Endometrial microvascular endothelial cells (primary cell): ENCODE results near the gene MPPED1. TPM values are rescaled to one million over a fixed set of nuclear protein-coding genes. Genes with fewer than 3 reads are reported as not detected.

Experiments used
- in situ Hi-C: cut with HindIII; loops from 2 replicates; pipeline ENCODE4 v1.10.0; 2017; ENCODE audit warnings: low sequenced_read_pairs, low pct_unique_long_range_greater_than_20kb; ENCODE audit errors: inconsistent ontology term
- total RNA-seq: library from RNA; depleted of rRNA; stranded (reverse); fragments of >200 nt; gene quantifications from one replicate; pipeline ENCODE4 v1.2.3, GENCODE V29; 2015; ENCODE audit errors: inconsistent ontology term

The MPPED1 gene
- total RNA-seq, 1 donor from 2014 or later = 0.19 TPM

DNA sequence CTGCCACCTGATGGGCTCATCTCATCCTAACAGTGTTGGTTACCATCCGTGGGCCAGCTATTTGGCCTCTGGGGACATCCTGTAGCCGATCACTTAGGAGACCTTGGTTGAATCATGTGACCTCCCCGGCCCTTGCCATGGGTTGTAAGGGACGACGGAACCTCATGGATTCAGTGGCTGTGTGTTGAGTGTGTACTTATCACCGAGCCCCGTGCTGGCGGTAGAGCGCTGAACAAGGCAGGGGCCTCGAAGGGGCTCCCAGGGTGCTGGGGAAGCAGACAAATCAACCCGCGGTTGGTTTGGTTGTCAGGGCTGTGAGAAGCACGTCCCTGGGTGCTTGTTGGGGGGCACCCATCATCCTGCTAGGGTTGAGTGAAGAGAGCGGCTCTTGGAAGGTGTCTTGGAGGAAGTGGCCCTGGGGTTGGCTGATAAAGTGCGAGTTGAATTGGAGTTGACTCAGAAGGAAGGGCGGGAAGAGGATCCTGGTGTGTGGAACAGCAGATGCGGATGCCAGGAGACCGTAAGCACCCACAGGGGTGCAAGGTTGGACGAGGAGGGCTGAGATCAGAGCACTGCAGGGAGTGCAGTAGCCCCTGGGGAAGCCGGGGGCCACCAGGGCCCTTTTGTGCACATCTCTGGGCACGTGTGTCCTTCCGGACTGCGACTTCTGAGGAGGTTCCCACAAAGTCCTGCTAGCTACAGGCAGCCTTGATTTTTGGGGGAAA lies 53.6 kb downstream of the MPPED1 start:
- in situ Hi-C loops = no loop called here

- in situ Hi-C loops = no loop called here
Measured at GRCh38 chr22:43466710-43467109, 54.9 kb downstream of the MPPED1 start.

DNA sequence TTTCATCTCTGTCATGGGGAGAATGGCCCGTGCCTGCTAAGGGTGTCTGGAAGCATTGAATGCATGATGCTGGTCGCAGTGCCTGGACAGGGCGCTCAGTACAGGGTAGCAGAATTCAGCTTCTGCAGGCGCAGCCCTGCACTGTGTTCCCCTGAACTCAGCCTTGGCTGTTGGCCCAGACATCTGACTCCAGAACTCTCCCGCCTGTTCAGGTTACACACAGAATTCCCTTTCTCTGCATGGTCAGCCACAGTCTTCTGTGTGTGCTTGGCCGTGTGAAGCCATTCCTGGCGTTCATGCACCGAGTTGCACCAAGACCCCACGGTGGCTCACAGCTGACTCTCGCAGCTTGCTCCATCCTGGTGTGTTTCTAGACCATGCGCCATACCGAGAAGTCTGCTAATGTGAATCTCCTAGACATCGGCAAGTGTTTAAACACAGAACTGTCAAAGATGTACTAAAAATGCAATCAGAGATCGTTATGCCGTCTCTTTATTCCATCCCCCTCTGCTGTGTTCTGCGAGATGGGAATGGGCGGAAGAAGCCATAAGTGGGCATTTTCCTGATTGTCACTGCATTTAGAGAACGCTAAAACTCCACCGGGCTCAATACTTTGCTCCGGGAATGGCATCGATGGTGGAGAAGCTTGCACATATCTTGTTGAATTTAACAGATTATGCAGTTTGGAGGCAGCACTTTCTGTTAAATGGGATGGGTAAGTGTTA lies 55.6 kb downstream of the MPPED1 start:
- in situ Hi-C loops = no loop called here

DNA sequence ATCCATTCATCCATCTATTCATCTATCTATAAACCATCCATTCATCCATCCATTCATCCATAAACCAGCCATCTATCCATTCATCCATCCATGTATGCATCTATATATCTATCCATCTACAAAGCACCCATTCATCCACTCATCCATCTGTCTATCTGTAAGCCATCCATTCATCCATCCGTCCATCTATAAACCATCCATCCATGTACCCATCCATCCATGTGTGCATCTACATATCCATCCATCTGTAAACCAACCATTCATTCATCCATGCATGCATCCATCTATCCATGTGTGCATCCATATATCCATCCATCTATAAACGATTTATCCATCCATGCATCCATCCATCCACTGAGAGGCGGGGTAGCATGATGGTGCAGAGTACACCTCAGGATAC lies 58.4 kb downstream of the MPPED1 start:
- in situ Hi-C loops = no loop called here

DNA sequence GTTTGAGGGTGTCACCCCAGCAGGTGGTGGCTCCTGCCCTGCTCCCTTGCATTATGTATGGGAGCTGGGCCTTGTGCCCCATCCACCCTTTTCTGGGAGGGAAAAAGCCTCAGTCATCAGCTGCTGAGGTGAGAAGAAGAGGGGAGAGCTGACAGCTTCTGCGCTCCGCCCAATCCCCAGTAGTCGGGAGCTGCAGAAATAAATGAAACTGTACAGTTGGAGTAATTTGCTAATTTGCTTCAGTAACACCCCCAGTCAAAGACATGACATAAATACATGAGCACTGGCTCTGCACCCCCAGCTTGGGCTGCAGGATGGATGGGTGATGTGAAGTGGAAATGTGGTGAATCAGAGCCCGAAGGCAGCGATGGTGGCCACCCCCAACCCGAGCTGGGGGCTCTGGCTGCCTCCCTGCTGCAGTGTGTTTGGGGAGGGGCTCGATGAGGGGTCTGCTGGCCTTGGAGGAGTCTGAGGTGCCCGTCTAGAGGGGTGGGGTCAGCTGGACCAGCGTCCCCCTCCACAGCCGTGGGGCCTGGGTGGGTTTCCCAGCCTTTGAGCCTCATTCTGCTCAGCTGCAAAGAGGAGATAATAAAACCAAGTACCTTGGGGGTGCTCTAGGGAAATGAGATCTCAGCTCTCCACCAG lies 59.2 kb downstream of the MPPED1 start:
- in situ Hi-C loops = no loop called here

GRCh38 chr22:43471606-43472135 lies 59.9 kb downstream of the MPPED1 start:
- in situ Hi-C loops = no loop called here

GRCh38 chr22:43473031-43473430 lies 61.2 kb downstream of the MPPED1 start:
- in situ Hi-C loops = no loop called here

- in situ Hi-C loops = no loop called here
Measured at GRCh38 chr22:43473441-43473840, 61.6 kb downstream of the MPPED1 start.

DNA sequence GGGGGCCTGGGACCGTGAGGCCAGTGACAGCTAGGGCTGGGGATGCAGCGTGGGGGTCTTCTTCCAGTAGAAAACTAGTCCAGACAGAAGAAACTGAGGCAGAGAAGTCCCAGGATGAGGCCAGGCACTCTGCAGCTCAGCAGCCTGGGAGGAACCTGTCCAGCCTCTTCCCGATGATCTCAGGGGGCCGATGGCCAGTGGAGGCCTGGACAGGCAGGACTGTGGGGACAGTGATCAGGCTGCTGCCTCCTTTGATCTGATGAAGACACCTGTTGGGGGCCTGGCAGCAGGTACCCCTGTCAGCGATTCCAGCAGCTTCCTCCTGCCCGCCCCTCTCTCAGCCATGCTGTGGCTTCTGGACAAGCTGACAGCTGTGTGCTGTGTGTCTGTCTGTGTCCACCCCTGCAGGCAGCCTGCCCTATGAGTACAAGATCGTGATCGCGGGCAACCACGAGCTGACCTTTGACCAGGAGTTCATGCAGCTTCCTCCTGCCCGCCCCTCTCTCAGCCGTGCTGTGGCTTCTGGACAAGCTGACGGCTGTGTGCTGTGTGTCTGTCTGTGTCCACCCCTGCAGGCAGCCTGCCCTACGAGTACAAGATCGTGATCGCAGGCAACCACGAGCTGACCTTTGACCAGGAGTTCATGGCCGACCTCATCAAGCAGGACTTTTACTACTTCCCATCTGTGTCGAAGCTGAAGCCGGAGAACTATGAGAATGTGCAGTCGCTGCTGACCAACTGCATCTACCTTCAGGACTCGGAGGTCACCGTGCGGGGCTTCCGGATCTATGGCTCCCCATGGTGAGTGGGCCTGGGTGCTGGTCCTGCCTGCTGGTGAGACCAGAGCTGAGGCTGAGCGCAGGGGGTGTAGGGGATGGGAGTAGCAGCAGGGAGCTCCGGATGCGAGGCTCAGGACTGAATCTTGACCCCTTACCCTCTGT lies 62.6 kb downstream of the MPPED1 start:
- in situ Hi-C loops = no loop called here

- in situ Hi-C loops = no loop called here
Measured at GRCh38 chr22:43475549-43476076, 63.8 kb downstream of the MPPED1 start.

DNA sequence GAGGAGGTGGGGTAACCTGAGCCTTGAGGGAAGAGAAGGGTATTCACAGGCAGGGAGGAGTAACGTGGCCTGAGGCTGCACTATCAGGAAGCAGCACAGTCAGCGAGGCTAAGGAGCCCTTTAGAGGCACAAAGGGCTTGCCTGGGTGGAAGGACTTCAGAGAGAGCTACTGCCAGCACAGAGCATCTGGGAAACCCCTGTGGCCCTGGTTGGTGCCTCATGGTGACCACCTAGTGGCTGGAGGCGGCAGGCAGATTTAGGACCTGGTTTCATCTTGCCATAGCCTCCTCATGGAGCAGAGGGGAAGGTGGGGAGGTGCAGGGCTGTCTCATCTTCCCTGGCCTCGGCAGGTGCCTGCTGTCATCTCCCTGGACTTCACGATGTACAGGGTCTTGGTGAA lies 64.5 kb downstream of the MPPED1 start:
- in situ Hi-C loops = no loop called here

- in situ Hi-C loops = no loop called here
Measured at GRCh38 chr22:43476751-43477725, 65.2 kb downstream of the MPPED1 start.

DNA sequence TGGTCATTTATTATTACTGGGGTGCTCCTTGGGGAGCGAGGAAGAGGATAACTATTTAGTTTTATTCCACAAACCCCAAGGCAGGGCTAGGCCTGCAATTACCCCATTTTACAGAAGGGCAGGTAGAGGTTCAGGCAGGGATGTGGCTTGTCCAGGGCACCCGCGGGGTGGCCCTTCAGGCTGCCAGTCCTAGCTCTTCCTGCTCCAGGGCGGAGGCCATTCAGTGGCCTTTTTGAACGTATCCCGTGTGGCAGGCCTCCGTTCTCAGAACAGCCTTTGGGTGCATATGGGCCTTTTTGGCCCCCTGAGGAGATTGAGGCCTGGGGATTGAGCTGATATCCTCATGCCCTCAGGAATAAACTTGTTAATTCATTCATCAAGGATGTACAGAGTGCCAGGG lies 66.2 kb downstream of the MPPED1 start:
- in situ Hi-C loops = no loop called here

GRCh38 chr22:43478621-43479300 lies 66.9 kb downstream of the MPPED1 start:
- in situ Hi-C loops = no loop called here

GRCh38 chr22:43479301-43479950 lies 67.6 kb downstream of the MPPED1 start:
- in situ Hi-C loops = no loop called here

DNA sequence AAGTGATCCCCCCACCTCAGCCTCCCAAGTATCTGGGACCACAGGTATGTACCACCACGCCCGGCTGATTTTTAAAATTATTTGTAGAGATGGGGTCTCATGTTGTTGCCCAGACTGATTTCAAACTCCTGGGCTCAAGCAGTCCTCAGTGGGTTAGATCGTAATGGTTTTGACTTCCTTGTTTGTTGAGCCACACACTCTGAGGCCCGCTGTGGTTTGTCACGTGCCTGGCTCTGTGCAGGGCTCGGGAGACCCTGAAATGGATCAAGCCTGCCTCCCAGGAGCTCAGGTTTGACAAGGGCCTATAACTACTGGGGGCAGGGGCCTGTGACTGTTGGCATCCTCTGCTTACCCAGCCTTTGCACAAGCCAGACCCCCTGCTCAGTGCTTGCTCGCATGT lies 68.1 kb downstream of the MPPED1 start:
- in situ Hi-C loops = no loop called here
